Osteoblast (primary cell): Measurements from ENCODE around the gene SERPINB8. TPM values are rescaled to one million over a fixed set of nuclear protein-coding genes. Genes with fewer than 3 reads are reported as not detected.
A peak's percentile ranks its signal among the peaks of the same experiment; 100 is the strongest.
"Not testable (repeated sequence)": the region's sequence is repeated elsewhere in the genome, so short reads cannot be mapped to it uniquely, and the experiment has no call there.

Experiments
- DNase-seq: peaks from one replicate; pipeline ENCODE4 v3.0.0; 2011; ENCODE audit warnings: low spot score, mixed read lengths; ENCODE audit not compliant: insufficient read length; ENCODE audit errors: missing footprints
- H2AFZ ChIP-seq: 2 replicates; pipeline ENCODE4 v1.6.0; 2011; ENCODE audit warnings: mild to moderate bottlenecking, low read length
- H3K27ac ChIP-seq: 2 replicates; pipeline ENCODE4 v1.5.1; 2011; ENCODE audit warnings: mild to moderate bottlenecking, low read depth, low read length, moderate library complexity
- H3K27me3 ChIP-seq: 2 replicates; pipeline ENCODE4 v1.6.0; 2012; ENCODE audit warnings: mild to moderate bottlenecking, control low read depth, inconsistent platforms, low read length, moderate library complexity; ENCODE audit not compliant: insufficient read depth
- H3K36me3 ChIP-seq: 2 replicates; pipeline ENCODE4 v1.5.1; 2011; ENCODE audit warnings: mild to moderate bottlenecking, low read length, control low read depth, moderate library complexity; ENCODE audit not compliant: insufficient read depth
- H3K4me1 ChIP-seq: 2 replicates; pipeline ENCODE4 v1.5.1; 2011; ENCODE audit warnings: mild to moderate bottlenecking, low read length, control low read depth, moderate library complexity; ENCODE audit not compliant: insufficient read depth
- H3K4me2 ChIP-seq: 2 replicates; pipeline ENCODE4 v1.6.0; 2011; ENCODE audit warnings: mild to moderate bottlenecking, low read length; ENCODE audit not compliant: insufficient read depth
- H3K4me3 ChIP-seq: fragments of 200-600 bp; sonication (generic); 3 replicates; pipeline ENCODE4 v1.5.1; 2012; ENCODE audit warnings: mild to moderate bottlenecking, low read length, inconsistent platforms; ENCODE audit not compliant: insufficient read depth
- H3K79me2 ChIP-seq: 2 replicates; pipeline ENCODE4 v1.6.0; 2012; ENCODE audit warnings: mild to moderate bottlenecking, low read length, control low read depth, inconsistent platforms; ENCODE audit not compliant: insufficient read depth
- H3K9me3 ChIP-seq: 2 replicates; pipeline ENCODE4 v1.5.1; 2011; ENCODE audit warnings: low read depth, low read length, control low read depth
- H4K20me1 ChIP-seq: 2 replicates; pipeline ENCODE4 v1.6.0; 2012; ENCODE audit warnings: mild to moderate bottlenecking, low read length, control low read depth; ENCODE audit not compliant: insufficient read depth
- CTCF ChIP-seq: IDR thresholded peaks from 2 replicates; pipeline ENCODE4 v1.5.1; 2011; ENCODE audit warnings: mild to moderate bottlenecking, low read depth, low read length, moderate library complexity; ENCODE audit errors: extremely low read depth
- total RNA-seq: library from RNA; depleted of rRNA; stranded (reverse); fragments of >200 nt; gene quantifications from 2 replicates; pipeline ENCODE4 v1.2.3, GENCODE V29; 2012

Gene SERPINB8
- total RNA-seq = 30.4 and 31.8 TPM in 2 replicates

GRCh38 chr18:63969942-63970808 is at the start of gene SERPINB8:
SERPINB8 (plus strand) TSS chr18:63970081; CDS start chr18:63978309, 8,228 bp downstream.
- peak within 1 kb of the TSS; percentile 89 for H3K4me3 ChIP-seq
- H2AFZ ChIP-seq = peak within 1 kb of the TSS; percentile 98
- H3K9me3 ChIP-seq = no peaks in the 10 kb centered on the region
- peaks cover 30% of the 10 kb centered on the region for H3K79me2 ChIP-seq
- H3K36me3 ChIP-seq = no peaks in the 10 kb centered on the region
- peak within 1 kb of the TSS; percentile 97 for H3K4me2 ChIP-seq
- peak; percentile 94 for DNase-seq
- no peaks in the 10 kb centered on the region for H3K27me3 ChIP-seq
- H4K20me1 ChIP-seq = peaks cover 5% of the 10 kb centered on the region
- peak within 1 kb of the TSS; percentile 89 for H3K27ac ChIP-seq
- H3K4me1 ChIP-seq = peaks cover 7% of the 10 kb centered on the region
- no peak for TF ChIP-seq CTCF

GRCh38 chr18:63922049-63922448 is 47.8 kb upstream of the SERPINB8 start:
- no peak overlapping the region for H3K27ac ChIP-seq
- no peaks in the 10 kb centered on the region for H3K9me3 ChIP-seq
- H3K4me1 ChIP-seq = no peaks in the 10 kb centered on the region
- H2AFZ ChIP-seq = no peak overlapping the region
- H3K79me2 ChIP-seq = no peaks in the 10 kb centered on the region
- no peak overlapping the region for H3K4me2 ChIP-seq
- no peak overlapping the region for H3K4me3 ChIP-seq
- H3K27me3 ChIP-seq = peaks cover 11% of the 10 kb centered on the region
- no peak for DNase-seq
- TF ChIP-seq CTCF = no peak
- H3K36me3 ChIP-seq = no peaks in the 10 kb centered on the region
- H4K20me1 ChIP-seq = no peaks in the 10 kb centered on the region

GRCh38 chr18:63924551-63924950 is 45.3 kb upstream of the SERPINB8 start:
- no peak overlapping the region for H3K27ac ChIP-seq
- DNase-seq = no peak
- H3K79me2 ChIP-seq = no peaks in the 10 kb centered on the region
- H3K4me3 ChIP-seq = no peak overlapping the region
- no peak overlapping the region for H3K4me2 ChIP-seq
- no peaks in the 10 kb centered on the region for H4K20me1 ChIP-seq
- no peaks in the 10 kb centered on the region for H3K4me1 ChIP-seq
- no peaks in the 10 kb centered on the region for H3K9me3 ChIP-seq
- peaks cover 11% of the 10 kb centered on the region for H3K27me3 ChIP-seq
- no peaks in the 10 kb centered on the region for H3K36me3 ChIP-seq
- no peak overlapping the region for H2AFZ ChIP-seq
- no peak for TF ChIP-seq CTCF

- no peak for TF ChIP-seq CTCF
- Histone ChIP-seq H3K79me2 (no peaks in the 10 kb centered on the region), H3K4me1 (no peaks in the 10 kb centered on the region), H3K27ac (no peak overlapping the region), H3K27me3 (peaks cover 15% of the 10 kb centered on the region), H3K36me3 (no peaks in the 10 kb centered on the region), H3K4me2 (no peak overlapping the region), H3K9me3 (no peaks in the 10 kb centered on the region), H3K4me3 (no peak overlapping the region), H4K20me1 (no peaks in the 10 kb centered on the region), H2AFZ (no peak overlapping the region)
- DNase-seq = no peak
These were observed 41.5 kb upstream of the SERPINB8 start for GRCh38 chr18:63928331-63928730.

- DNase-seq, H3K4me2 ChIP-seq, H3K36me3 ChIP-seq: not testable (repeated sequence)
These were observed 40.5 kb upstream of the SERPINB8 start for GRCh38 chr18:63929369-63929768.

More at GRCh38 chr18:63929369-63929768, 40.5 kb upstream of the SERPINB8 start:
- H3K4me1 ChIP-seq, H3K9me3 ChIP-seq, H3K27ac ChIP-seq, H3K4me3 ChIP-seq, H2AFZ ChIP-seq, H4K20me1 ChIP-seq, H3K79me2 ChIP-seq: not testable (repeated sequence)
- H3K27me3 ChIP-seq = peaks cover 18% of the 10 kb centered on the region
